ENCODE results near the gene DUOX1.

Gene DUOX1

DNA sequence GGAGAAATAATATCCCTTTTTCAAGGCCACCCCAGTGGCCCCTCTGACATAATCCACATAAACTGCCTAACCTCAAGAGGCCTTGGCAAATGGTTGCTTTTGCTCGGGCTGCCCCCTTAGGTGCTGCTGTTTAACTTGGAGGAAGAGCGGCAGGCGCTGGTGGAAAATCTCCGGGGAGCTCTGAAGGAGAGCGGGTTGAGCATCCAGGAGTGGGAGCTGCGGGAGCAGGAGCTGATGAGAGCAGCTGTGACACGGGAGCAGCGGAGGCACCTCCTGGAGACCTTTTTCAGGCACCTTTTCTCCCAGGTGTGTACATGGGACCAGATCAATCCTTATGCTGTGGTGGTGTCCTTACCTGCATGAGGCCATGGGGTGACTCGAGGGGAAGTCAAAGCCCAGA, 15.0 kb downstream of the DUOX1 start:
- DNase-seq: no peak

DNA sequence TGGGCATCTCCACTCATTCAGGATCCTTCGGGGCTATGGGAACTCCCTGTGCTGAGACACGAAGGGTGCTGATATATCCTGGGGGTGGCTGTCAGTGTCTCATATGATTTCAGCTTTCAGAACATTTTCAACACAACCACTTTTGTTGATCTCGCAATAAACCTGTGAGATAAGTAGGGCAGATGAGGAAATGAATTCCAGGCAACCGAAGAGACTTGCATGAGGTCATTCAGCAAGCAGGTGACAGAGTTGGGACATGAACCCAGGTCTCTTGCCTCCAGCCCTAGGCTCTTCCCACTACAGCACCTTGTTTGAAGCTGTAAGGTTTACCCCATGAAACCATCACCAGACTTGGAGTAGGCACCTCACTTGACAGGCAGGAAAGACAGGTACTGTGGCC, 16.6 kb downstream of the DUOX1 start:
- no peak for DNase-seq

DNA sequence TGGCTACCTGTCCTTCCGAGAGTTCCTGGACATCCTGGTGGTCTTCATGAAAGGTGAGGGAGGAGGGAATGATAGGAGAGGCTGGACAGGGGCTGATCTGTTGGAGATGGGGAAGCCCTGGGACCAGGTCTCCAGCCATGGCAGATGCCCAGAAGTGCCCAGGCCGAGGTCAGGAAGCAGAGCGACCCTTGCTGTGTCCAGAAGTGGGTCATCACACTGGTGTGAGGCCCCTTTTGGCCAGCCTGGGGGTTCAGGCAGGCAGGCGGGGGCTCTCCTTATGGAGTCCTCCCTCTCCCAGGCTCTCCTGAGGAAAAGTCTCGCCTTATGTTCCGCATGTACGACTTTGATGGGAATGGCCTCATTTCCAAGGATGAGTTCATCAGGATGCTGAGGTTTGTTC, 17.8 kb downstream of the DUOX1 start:
- no peak for DNase-seq

- no peak for DNase-seq
Observed at GRCh38 chr15:45148076-45149059, 18.6 kb downstream of the DUOX1 start.

GRCh38 chr15:45149060-45149459, 19.3 kb downstream of the DUOX1 start:
- DNase-seq: no peak

DNA sequence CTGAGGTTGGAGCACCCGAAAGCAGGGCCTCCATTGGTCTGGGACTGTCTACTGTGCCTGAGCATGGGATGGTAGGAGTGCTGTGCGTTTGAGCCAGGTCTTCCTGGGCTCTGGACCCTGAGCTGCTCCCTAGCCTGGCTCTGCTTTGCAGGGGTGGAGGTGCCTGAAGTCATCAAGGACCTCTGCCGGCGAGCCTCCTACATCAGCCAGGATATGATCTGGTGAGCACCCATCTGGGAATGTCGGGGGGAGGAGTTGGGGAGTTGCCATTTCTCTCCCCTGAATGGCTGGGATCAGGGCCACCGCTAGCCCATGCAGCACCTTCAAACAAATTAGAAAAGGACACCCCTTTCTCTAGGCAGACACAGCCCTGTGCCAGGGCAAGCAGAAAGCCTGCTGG, 20.7 kb downstream of the DUOX1 start:
- DNase-seq: no peak

DNA sequence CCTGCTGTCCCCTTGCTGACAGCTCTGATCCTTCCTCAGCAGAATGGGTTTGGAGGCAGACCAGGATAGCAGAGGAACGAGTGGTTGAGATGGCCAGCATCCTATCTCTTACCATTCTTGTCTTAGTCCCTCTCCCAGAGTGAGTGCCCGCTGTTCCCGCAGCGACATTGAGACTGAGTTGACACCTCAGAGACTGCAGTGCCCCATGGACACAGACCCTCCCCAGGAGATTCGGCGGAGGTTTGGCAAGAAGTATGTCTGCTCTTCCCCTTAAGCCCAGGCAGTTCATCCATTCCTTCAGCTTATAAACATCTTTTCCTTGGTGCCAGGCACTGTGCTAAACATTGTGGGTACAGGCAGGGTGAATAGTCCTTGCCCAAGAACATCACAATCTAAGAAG, 21.2 kb downstream of the DUOX1 start:
- DNase-seq: no peak

GRCh38 chr15:45151998-45152828, 22.4 kb downstream of the DUOX1 start:
- DNase-seq: no peak

DNA sequence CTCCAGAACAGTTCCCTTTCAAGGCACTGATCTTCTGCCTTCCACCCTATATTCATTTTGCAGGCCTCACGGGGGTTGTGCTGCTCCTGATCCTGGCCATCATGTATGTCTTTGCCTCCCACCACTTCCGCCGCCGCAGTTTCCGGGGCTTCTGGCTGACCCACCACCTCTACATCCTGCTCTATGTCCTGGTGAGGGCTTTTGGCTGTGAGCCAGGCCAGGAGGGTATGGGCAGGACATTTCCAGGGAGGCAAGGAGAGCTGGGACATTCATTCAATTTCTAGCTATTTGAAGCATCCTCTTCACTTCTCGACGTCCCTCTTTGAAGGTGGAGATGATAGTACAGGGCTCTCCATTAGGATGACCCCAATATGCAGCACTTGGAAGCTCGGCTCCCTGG, 25.9 kb downstream of the DUOX1 start:
- no peak for DNase-seq

DNA sequence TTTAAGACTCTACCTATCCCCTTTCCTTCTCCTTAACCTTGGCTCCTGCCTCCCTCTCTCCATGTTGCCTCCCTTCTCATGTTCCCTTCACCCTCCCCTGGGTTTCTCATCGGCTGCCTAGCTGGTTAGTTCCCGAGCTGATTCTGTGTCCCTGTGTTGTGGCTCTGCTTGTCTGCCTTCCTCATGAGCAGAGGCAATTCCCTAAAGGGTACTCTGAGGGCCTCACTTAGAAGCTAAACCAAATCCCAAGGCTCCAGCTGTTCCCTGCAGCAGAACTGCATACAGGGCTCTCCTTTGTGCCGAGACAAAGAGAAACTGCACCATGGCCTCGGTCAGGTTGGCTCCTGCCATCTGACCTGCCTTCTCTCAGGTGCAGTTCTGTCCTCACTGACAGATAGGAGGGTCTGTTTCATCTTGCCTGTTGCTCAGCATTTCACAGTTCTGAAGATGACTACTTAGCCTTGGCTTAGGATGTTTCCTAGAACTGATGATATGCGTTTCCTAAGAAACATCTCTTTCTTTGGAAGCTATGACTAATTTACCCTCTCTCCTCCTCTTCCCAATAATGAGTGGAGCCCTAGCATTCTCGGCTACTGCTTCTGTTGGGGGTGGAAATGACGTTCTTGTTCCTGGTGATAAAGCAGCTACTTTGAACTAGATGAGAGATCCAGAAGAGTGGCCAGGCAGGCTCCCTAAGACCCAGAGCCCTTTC, 27.1 kb downstream of the DUOX1 start:
- DNase-seq: no peak

GRCh38 chr15:45157974-45158373, 28.2 kb downstream of the DUOX1 start:
- DNase-seq: no peak

GRCh38 chr15:45161666-45162065, 31.9 kb downstream of the DUOX1 start:
- DNase-seq: no peak

DNA sequence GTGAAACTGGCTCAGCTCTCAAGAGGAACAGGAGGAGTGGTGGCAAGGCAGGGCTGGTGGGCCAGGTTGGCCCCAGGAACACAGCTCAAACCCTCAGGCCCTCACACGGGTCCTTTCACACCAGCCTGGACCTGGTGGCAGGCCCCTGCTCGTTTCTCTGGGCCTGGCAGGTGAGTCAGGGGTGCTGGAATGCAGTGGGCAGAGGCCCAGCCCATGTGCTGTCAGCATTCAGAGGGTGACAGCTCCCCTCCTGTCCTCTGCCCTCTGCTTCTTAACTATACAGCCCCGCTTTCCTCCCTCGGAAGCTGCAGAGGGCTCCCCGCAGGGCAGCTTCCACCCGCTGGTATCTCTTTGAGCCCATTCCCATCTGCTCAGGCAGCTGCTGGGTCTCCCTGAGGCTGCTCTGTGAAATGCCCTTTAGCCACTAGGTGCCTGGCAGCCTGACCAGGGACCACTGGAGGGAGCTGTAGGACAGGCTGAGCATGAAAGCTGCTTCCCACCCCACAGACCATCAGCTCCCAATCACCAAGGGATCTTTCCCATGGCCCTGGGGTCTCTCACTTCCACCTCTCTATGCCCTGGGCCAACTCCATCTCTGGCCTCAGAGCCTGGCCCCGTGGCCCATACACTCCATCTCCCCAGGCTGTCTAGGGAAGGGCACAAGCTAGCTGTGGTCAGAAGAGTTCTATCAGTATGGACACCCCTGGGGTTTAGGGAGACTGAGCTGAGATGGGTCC, 33.1 kb downstream of the DUOX1 start:
- DNase-seq: peak; percentile 83

DNA sequence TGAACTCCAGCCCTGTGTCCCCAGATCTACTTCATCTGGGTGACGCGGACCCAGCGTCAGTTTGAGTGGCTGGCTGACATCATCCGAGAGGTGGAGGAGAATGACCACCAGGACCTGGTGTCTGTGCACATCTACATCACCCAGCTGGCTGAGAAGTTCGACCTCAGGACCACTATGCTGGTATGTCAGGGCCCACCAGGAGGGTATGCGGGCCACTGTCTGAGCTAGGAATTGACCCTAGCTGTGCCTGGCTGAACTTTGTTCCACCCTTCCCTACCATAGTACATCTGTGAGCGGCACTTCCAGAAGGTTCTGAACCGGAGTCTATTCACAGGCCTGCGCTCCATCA, 33.7 kb downstream of the DUOX1 start:
- no peak for DNase-seq

DNA sequence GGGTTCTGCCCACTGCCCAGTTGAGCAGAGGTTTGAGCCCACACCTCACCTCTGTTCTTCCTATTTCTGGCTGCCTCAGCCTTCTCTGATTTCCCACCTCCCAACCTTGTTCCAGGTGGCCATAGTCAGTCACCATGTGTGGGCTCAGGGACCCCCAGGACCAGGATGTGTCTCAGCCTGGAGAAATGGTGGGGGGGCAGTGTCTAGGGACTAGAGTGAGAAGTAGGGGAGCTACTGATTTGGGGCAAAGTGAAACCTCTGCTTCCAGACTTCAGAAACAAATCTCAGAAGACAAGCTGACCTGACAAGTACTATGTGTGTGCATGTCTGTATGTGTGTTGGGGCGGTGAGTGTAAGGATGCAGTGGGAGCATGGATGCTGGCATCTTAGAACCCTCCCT, 35.1 kb downstream of the DUOX1 start:
- no peak for DNase-seq

DNA sequence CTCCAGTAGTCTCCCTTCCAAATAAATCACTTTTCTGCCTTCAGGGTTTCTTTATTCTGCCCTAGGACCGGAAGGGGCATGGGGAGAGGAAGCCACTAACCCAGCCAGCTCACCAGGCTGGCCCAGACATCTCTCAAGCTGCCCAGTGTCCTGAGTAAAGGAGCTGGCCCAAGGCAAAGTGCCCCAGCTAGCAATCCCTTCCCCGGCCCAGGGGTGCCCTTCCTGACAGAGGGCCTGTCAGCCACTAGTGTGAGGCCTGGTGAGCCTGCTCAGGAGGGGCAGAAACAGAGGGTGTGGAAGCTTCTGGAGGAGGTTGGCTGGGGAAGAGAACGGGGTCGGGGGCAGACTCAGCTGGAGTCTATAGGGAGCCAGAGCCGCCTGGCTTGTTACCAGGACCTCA, 35.7 kb downstream of the DUOX1 start:
- no peak for DNase-seq

DNA sequence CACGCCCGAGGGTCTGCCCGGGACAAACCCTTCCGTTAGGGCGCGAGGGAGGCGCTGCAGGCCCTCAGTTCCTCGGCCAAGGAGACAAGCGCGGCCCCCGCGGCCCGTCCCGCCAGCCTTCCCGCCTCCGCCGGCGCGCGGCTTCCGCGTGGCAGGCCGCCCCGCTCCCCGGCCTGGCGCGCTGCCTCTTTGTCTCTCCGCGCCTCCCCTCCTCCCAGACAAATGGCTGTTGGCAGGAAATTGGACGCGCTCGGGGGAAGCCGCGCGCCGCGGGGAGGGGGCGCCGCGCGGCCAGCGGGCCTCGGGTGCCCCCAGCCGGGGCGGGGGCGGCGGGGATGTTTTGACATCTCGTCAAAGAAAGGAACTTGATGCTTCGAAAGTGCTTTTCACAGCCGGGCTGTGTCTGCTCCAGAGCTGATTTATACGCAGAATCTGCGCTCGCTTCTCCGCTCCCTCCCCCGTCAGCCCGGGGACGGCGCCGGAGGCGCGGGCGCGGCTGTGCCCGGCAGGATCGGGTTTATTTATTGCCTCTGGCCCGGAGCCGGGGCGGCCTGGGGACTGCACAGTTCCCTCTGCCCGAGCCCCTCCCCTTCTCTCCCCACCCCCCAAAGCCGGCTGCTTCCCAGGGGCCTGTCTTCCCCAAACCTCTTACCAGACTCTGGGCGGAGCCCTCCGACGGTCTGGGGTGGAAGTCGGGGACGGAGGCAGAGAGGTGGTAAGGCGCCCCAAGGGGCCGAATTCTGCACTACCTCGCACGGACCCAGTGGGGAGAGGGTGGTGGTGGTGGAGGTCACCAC, 37.2 kb downstream of the DUOX1 start:
- peak; percentile 93 for DNase-seq

DNA sequence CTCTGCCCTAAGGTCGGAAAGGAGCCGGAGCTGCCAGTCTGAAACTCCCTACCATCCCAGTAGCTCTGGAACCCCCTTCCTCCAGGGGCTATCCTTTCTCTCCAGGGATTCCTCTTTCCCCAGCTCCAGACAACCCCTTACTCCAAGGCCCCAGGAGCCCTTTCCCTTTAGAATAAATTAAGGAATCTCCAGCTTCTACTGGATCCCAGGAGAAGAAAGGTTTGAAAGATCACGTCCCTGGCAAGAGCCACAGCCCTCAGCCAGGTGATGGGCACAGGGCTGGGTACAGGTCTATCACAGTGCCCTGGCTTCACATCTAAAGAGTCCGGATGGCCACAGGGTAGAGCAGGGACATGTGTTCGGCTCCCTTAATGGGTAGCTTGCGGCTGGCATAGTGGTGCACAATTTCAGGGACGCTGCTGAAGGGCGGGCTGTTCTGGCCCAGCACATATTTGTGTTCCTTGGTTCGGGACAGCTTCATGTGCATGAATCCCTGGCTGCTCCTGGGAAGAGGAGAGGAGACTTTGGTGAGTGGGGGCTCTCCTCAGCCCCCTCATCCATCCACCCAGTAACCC, 37.9 kb downstream of the DUOX1 start:
- DNase-seq: no peak

DNA sequence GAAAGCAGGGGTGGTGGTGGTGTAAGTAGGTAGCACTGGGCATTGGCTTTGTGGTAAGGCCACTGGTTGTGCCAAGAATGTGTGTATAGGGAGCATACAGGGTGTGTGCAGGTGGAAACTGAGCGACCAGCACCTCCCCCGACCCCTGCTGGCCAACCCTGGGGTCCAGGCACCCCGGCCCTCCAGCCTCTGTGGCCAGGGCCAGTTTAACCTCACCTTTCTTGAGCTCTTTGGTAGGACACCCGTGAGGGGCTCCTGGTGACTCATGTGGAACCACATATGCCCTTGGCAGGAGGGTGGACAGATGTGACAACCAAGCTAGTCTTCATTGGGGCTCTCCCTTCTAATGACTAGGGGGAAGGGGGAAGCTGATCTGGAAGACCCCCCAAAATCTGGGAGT, 38.5 kb downstream of the DUOX1 start:
- DNase-seq: no peak

GRCh38 chr15:45168751-45169551, 39.2 kb downstream of the DUOX1 start:
- DNase-seq: no peak

Measured in activated effector memory CD4-positive, alpha-beta T cell treated with anti-CD3 and anti-CD28 coated beads, Interleukin-2, amount 50 U/mL, for 16 hours (primary cell).